Measurements from ENCODE around the gene ARID1B. TPM values are rescaled to one million over a fixed set of nuclear protein-coding genes. Genes with fewer than 3 reads are reported as not detected.
A peak's percentile ranks its signal among the peaks of the same experiment; 100 is the strongest.

Gene ARID1B
- total RNA-seq, 1 donor from 2014 or later, result 248 TPM

GRCh38 chr6:156833755-156834154, 56.6 kb downstream of the ARID1B start:
- ChIA-PET POLR2A (no interaction called here), CTCF (no interaction called here)
- H3K9me3 Mint-ChIP-seq, result no peaks in the 10 kb centered on the region
- DNase-seq, result no peak
- TF ChIP-seq CTCF (IDR thresholded peaks at IDR 0.05), result no peak
- intact Hi-C loops (cut with micrococcal nuclease), result loop anchor here (5.0 kb wide), 1 partner anchor 271 kb away; no protein-coding TSS in a partner anchor
- peaks cover 44% of the 10 kb centered on the region for H3K4me1 Mint-ChIP-seq
- H3K27ac Mint-ChIP-seq, result no peak overlapping the region
- no peaks in the 10 kb centered on the region for H3K27me3 Mint-ChIP-seq
- peaks cover 57% of the 10 kb centered on the region for H3K36me3 Mint-ChIP-seq (ENCODE audit: low read depth)
- ATAC-seq (ENCODE audit: low read depth), result no peak
- H3K4me3 Mint-ChIP-seq, result no peak overlapping the region

- H3K4me3 Mint-ChIP-seq, result no peak overlapping the region
Measured at GRCh38 chr6:156839129-156839528, 62.0 kb downstream of the ARID1B start.

GRCh38 chr6:156839591-156840001, 62.4 kb downstream of the ARID1B start:
- TF ChIP-seq CTCF (IDR thresholded peaks at IDR 0.05), result no peak
- no peaks in the 10 kb centered on the region for H3K27me3 Mint-ChIP-seq
- intact Hi-C loops (cut with micrococcal nuclease), result loop anchor here (1.0 to 2.0 kb wide), 2 partner anchors 9 to 15 kb away; no protein-coding TSS in a partner anchor
- CTCF ChIA-PET, result no interaction called here
- H3K9me3 Mint-ChIP-seq, result no peaks in the 10 kb centered on the region
- peaks cover 58% of the 10 kb centered on the region for H3K4me1 Mint-ChIP-seq
- no peak for DNase-seq
- peak overlapping the region; percentile 50 for H3K27ac Mint-ChIP-seq
- ATAC-seq (ENCODE audit: low read depth), result no peak
- POLR2A ChIA-PET, result no interaction called here
- peaks cover 27% of the 10 kb centered on the region for H3K36me3 Mint-ChIP-seq (ENCODE audit: low read depth)
- no peak overlapping the region for H3K4me3 Mint-ChIP-seq

More at GRCh38 chr6:156839129-156839528, 62.0 kb downstream of the ARID1B start:
- DNase-seq, result no peak
- ChIA-PET CTCF (no interaction called here), POLR2A (no interaction called here)
- peaks cover 28% of the 10 kb centered on the region for H3K36me3 Mint-ChIP-seq (ENCODE audit: low read depth)
- intact Hi-C loops (cut with micrococcal nuclease), result no loop called here
- TF ChIP-seq CTCF (IDR thresholded peaks at IDR 0.05), result no peak
- no peaks in the 10 kb centered on the region for H3K27me3 Mint-ChIP-seq
- H3K27ac Mint-ChIP-seq, result peak overlapping the region; percentile 50
- H3K9me3 Mint-ChIP-seq, result no peaks in the 10 kb centered on the region
- ATAC-seq (ENCODE audit: low read depth), result no peak
- H3K4me1 Mint-ChIP-seq, result peaks cover 53% of the 10 kb centered on the region

GRCh38 chr6:156840136-156840535, 63.0 kb downstream of the ARID1B start:
- CTCF ChIA-PET, result no interaction called here
- no peak for DNase-seq
- intact Hi-C loops (cut with micrococcal nuclease), result loop anchor here (1.0 to 2.0 kb wide), 2 partner anchors 8 to 15 kb away; no protein-coding TSS in a partner anchor
- peak overlapping the region; percentile 43 for H3K27ac Mint-ChIP-seq
- H3K9me3 Mint-ChIP-seq, result no peaks in the 10 kb centered on the region
- H3K4me3 Mint-ChIP-seq, result peak overlapping the region; percentile 1
- peaks cover 26% of the 10 kb centered on the region for H3K36me3 Mint-ChIP-seq (ENCODE audit: low read depth)
- H3K27me3 Mint-ChIP-seq, result no peaks in the 10 kb centered on the region
- H3K4me1 Mint-ChIP-seq, result peaks cover 63% of the 10 kb centered on the region
- no peak for ATAC-seq (ENCODE audit: low read depth)
- TF ChIP-seq CTCF (IDR thresholded peaks at IDR 0.05), result no peak
- POLR2A ChIA-PET, result no interaction called here

- intact Hi-C loops (cut with micrococcal nuclease), result loop anchor here (1.0 to 2.0 kb wide), 2 partner anchors 8 to 16 kb away; no protein-coding TSS in a partner anchor
- TF ChIP-seq CTCF (IDR thresholded peaks at IDR 0.05), result no peak
- ATAC-seq (ENCODE audit: low read depth), result peak; percentile 68
- H3K9me3 Mint-ChIP-seq, result no peaks in the 10 kb centered on the region
- CTCF ChIA-PET, result interaction anchor here (0.8 kb wide), 1 partner anchor 20 kb away, joined by 3 read pairs; no protein-coding TSS in a partner anchor
- H3K4me3 Mint-ChIP-seq, result peak overlapping the region; percentile 28
- peaks cover 68% of the 10 kb centered on the region for H3K4me1 Mint-ChIP-seq
- peaks cover 26% of the 10 kb centered on the region for H3K36me3 Mint-ChIP-seq (ENCODE audit: low read depth)
- H3K27ac Mint-ChIP-seq, result peak overlapping the region; percentile 43
- POLR2A ChIA-PET, result no interaction called here
- no peaks in the 10 kb centered on the region for H3K27me3 Mint-ChIP-seq
- DNase-seq, result no peak
Measured at GRCh38 chr6:156840606-156841005, 63.4 kb downstream of the ARID1B start.
